H1 (cell line): Measurements from ENCODE around the gene SLC19A3. TPM values are rescaled to one million over a fixed set of nuclear protein-coding genes. Genes with fewer than 3 reads are reported as not detected.

ENCODE experiments used
- CTCF ChIA-PET: fragments of 300-600 bp; sonication (Branson Sonifier 250); formaldehyde crosslinking; loops from one replicate; lab custom pipeline; 2021; ENCODE audit not compliant: partially characterized antibody; lab: Charles Lee
- POLR2A ChIA-PET: fragments of 300-600 bp; sonication (Branson Sonifier 250); formaldehyde crosslinking; loops from one replicate; lab custom pipeline; 2021; ENCODE audit warnings: inconsistent platforms; ENCODE audit not compliant: partially characterized antibody; lab: Charles Lee
- DNase-seq, 2 experiments: peaks; one replicate each; pipeline versions ENCODE4 v3.0.0 to v3.0.0-alpha.2; 2010 to 2022; ENCODE audit warnings: low spot score in 2 of 2, low read depth in 1 of 2, mixed read lengths in 1 of 2
- FAIRE-seq: peaks from 2 replicates; lab custom pipeline; 2011; peaks lifted over from hg19 to GRCh38; lab: Jason Lieb, UNC
- H2AFZ ChIP-seq: 2 replicates; pipeline ENCODE4 v1.8.1; 2012; ENCODE audit warnings: low read length, inconsistent platforms
- H2AK5ac ChIP-seq: 2 replicates; pipeline ENCODE4 v1.6.1; 2013; ENCODE audit warnings: low read depth, low read length
- H2BK120ac ChIP-seq: replicated peaks from 2 replicates; pipeline ENCODE3; 2013; ENCODE audit warnings: low read depth, low read length, inconsistent platforms
- H2BK12ac ChIP-seq: 2 replicates; pipeline ENCODE4 v1.6.1; 2013; ENCODE audit warnings: low read depth, low read length
- H2BK15ac ChIP-seq: 2 replicates; pipeline ENCODE4 v1.6.1; 2013; ENCODE audit warnings: low read length
- H2BK20ac ChIP-seq: 2 replicates; pipeline ENCODE4 v1.6.1; 2013; ENCODE audit warnings: low read length
- H2BK5ac ChIP-seq: 2 replicates; pipeline ENCODE4 v1.6.1; 2013; ENCODE audit warnings: low read depth, low read length
- H3K14ac ChIP-seq: 2 replicates; pipeline ENCODE4 v1.6.1; 2013; ENCODE audit warnings: inconsistent platforms; ENCODE audit not compliant: insufficient read length
- H3K18ac ChIP-seq: 2 replicates; pipeline ENCODE4 v1.6.1; 2013; ENCODE audit warnings: low read length; ENCODE audit errors: extremely low read depth
- H3K23ac ChIP-seq: 2 replicates; pipeline ENCODE4 v1.6.1; 2013; ENCODE audit warnings: inconsistent platforms; ENCODE audit not compliant: insufficient read length
- H3K23me2 ChIP-seq: 2 replicates; pipeline ENCODE4 v1.6.1; 2013; ENCODE audit warnings: low read depth, low read length
- H3K27ac ChIP-seq: 2 replicates; pipeline ENCODE4 v1.6.1; 2011; ENCODE audit warnings: low read depth, low read length, inconsistent platforms
- H3K27me3 ChIP-seq, 4 experiments: replicated peaks in 1 of 4; 1 replicate in 1 of 4; 2 replicates in 3 of 4; pipeline versions ENCODE4 v1.6.1 to v1.8.1; 2011 to 2013; ENCODE audit warnings: low read length in 3 of 4, mild to moderate bottlenecking in 3 of 4, inconsistent platforms in 2 of 4, mixed read lengths in 2 of 4, moderate library complexity in 1 of 4; ENCODE audit not compliant: control insufficient read depth in 3 of 4, insufficient read depth in 3 of 4; ENCODE audit errors: extremely low read depth in 1 of 4
- H3K36me3 ChIP-seq, 4 experiments: 2 replicates each; pipeline versions ENCODE4 v1.6.1 to v1.8.1; 2011 to 2013; ENCODE audit warnings: mild to moderate bottlenecking in 4 of 4, low read length in 3 of 4, moderate library complexity in 2 of 4, control low read depth in 1 of 4, inconsistent platforms in 1 of 4; ENCODE audit not compliant: insufficient read depth in 4 of 4, control insufficient read depth in 2 of 4
- H3K4ac ChIP-seq: replicated peaks from 2 replicates; pipeline ENCODE3; 2013; ENCODE audit warnings: low read length, low read depth, mixed read lengths, inconsistent platforms; ENCODE audit not compliant: insufficient read length
- H3K4me1 ChIP-seq, 4 experiments: replicated peaks in 1 of 4; 1 replicate in 1 of 4; 2 replicates in 3 of 4; pipeline versions ENCODE4 v1.6.1 to v1.8.1; 2011 to 2013; ENCODE audit warnings: low read length in 3 of 4, inconsistent platforms in 2 of 4, mixed read lengths in 1 of 4; ENCODE audit not compliant: insufficient read depth in 4 of 4, control insufficient read depth in 3 of 4
- H3K4me2 ChIP-seq, 2 experiments: 2 replicates each; pipeline versions ENCODE4 v1.6.1 to v1.8.1; 2011 to 2013; ENCODE audit warnings: low read depth in 2 of 2, low read length in 2 of 2, control low read depth in 1 of 2, inconsistent platforms in 1 of 2, mild to moderate bottlenecking in 1 of 2; ENCODE audit not compliant: insufficient read depth in 1 of 2
- H3K4me3 ChIP-seq, 4 experiments: fragments of 200-600, 300-600 bp in 1 of 4; sonication (generic), shearing (Covaris generic), sonication (Bioruptor Twin) in 1 of 4; 2 replicates each; pipeline versions ENCODE4 v1.5.1 to v1.8.1; 2011 to 2016; ENCODE audit warnings: low read length in 4 of 4, low read depth in 3 of 4, control low read depth in 2 of 4, inconsistent platforms in 2 of 4, mild to moderate bottlenecking in 2 of 4, mixed read lengths in 1 of 4, moderate library complexity in 1 of 4; ENCODE audit not compliant: insufficient read depth in 2 of 4; ENCODE audit errors: extremely low read depth in 1 of 4
- H3K56ac ChIP-seq: replicated peaks from 2 replicates; pipeline ENCODE3; 2013; ENCODE audit warnings: low read depth, mild to moderate bottlenecking, mixed read lengths, low read length, inconsistent platforms; ENCODE audit not compliant: insufficient read length
- H3K79me1 ChIP-seq: 2 replicates; pipeline ENCODE4 v1.6.1; 2013; ENCODE audit warnings: low read depth, low read length, control low read depth
- H3K79me2 ChIP-seq, 2 experiments: 2 replicates each; pipeline versions ENCODE4 v1.6.1 to v1.8.1; 2012 to 2013; ENCODE audit warnings: low read length in 2 of 2, mild to moderate bottlenecking in 2 of 2, inconsistent platforms in 1 of 2; ENCODE audit not compliant: insufficient read depth in 2 of 2, control insufficient read depth in 1 of 2
- H3K9ac ChIP-seq, 4 experiments: replicated peaks in 1 of 4; 1 replicate in 1 of 4; 2 replicates in 3 of 4; pipeline versions ENCODE4 v1.6.1 to v1.8.1; 2011 to 2013; ENCODE audit warnings: low read depth in 3 of 4, low read length in 3 of 4, control low read depth in 2 of 4, mild to moderate bottlenecking in 2 of 4, moderate library complexity in 2 of 4, inconsistent platforms in 1 of 4; ENCODE audit errors: extremely low read depth in 1 of 4
- H3K9me3 ChIP-seq, 2 experiments: 2 replicates each; pipeline versions ENCODE4 v1.6.1 to v1.8.1; 2012 to 2013; ENCODE audit warnings: mild to moderate bottlenecking in 2 of 2, moderate library complexity in 2 of 2, control low read depth in 1 of 2, inconsistent platforms in 1 of 2, low read depth in 1 of 2, low read length in 1 of 2, mixed read lengths in 1 of 2; ENCODE audit not compliant: insufficient read depth in 2 of 2
- H4K20me1 ChIP-seq, 2 experiments: replicated peaks in 1 of 2; 2 replicates each; pipeline versions ENCODE3 to v1.8.1; 2011 to 2013; ENCODE audit warnings: inconsistent platforms in 2 of 2, low read length in 2 of 2, mild to moderate bottlenecking in 1 of 2; ENCODE audit not compliant: insufficient read depth in 2 of 2, control insufficient read depth in 1 of 2
- H4K5ac ChIP-seq: 2 replicates; pipeline ENCODE4 v1.6.1; 2013; ENCODE audit warnings: low read length, low read depth, mixed read lengths, inconsistent platforms; ENCODE audit not compliant: insufficient read length
- H4K8ac ChIP-seq: 2 replicates; pipeline ENCODE4 v1.8.0; 2013; ENCODE audit warnings: mild to moderate bottlenecking, moderate library complexity, low read length, inconsistent platforms; ENCODE audit not compliant: insufficient read depth; ENCODE audit errors: extremely low read depth
- H4K91ac ChIP-seq: replicated peaks from 2 replicates; pipeline ENCODE3; 2013; ENCODE audit warnings: low read length, mixed read lengths, inconsistent platforms; ENCODE audit not compliant: insufficient read length
- CBX5 ChIP-seq: fragments of 300-800, 300-1000 bp; sonication (generic); IDR thresholded peaks from 2 replicates; pipeline ENCODE4 v1.7.1; 2016; ENCODE audit warnings: antibody characterized with exemption, low read length, low read depth
- CTCF ChIP-seq, 3 experiments: IDR thresholded peaks; 1 replicate in 2 of 3; 2 replicates in 1 of 3; pipeline versions ENCODE4 v1.5.1 to v1.6.1; 2011; ENCODE audit warnings: low read length in 3 of 3, mild to moderate bottlenecking in 3 of 3, inconsistent platforms in 2 of 3, low read depth in 1 of 3, moderate library complexity in 1 of 3; ENCODE audit not compliant: insufficient read depth in 1 of 3; ENCODE audit errors: control extremely low read depth in 1 of 3
- EGR1 ChIP-seq: IDR thresholded peaks from 2 replicates; pipeline ENCODE4 v1.6.1; 2011; ENCODE audit warnings: low read depth, low read length, borderline replicate concordance
- EZH2 ChIP-seq: fragments of 200-600 bp; sonication (generic); IDR thresholded peaks from 2 replicates; pipeline ENCODE4 v1.7.1; 2012; ENCODE audit warnings: low read depth, mild to moderate bottlenecking, moderate library complexity, low read length, inconsistent platforms; ENCODE audit not compliant: severe bottlenecking
- JUN ChIP-seq: IDR thresholded peaks from 2 replicates; pipeline ENCODE4 v1.6.1; 2011; ENCODE audit warnings: low read depth, mild to moderate bottlenecking, improper control_type of control experiment, low read length
- SIX5 ChIP-seq: IDR thresholded peaks from 2 replicates; pipeline ENCODE4 v1.6.1; 2011; ENCODE audit warnings: mild to moderate bottlenecking, low read depth, low read length
- SRF ChIP-seq: IDR thresholded peaks from 2 replicates; pipeline ENCODE4 v1.6.1; 2011; ENCODE audit warnings: mild to moderate bottlenecking, low read depth, low read length, moderate library complexity
- TCF12 ChIP-seq: IDR thresholded peaks from 2 replicates; pipeline ENCODE4 v1.6.1; 2011; ENCODE audit warnings: low read depth, mild to moderate bottlenecking, low read length
- WGBS, 2 experiments: shearing (Covaris generic) in 1 of 2; methylation state at CpG; one replicate each; pipeline versions ENCODE4 v1.1.6 to v1.1.7; 2013 to 2015; ENCODE audit warnings: low lambda C conversion rate in 2 of 2, mixed read lengths in 2 of 2, inconsistent platforms in 1 of 2, low coverage in 1 of 2, missing lambda C conversion rate in 1 of 2; ENCODE audit not compliant: insufficient replicate concordance in 2 of 2, insufficient coverage in 1 of 2, insufficient read length in 1 of 2; ENCODE audit errors: extremely low coverage in 1 of 2, missing lambda C conversion rate in 1 of 2; 5-methylcytosine and 5-hydroxymethylcytosine counted together
- polyA plus RNA-seq, 7 experiments: library from polyadenylated mRNA; depleted of rRNA in 3 of 7; stranded (reverse) in 5 of 7; unstranded in 2 of 7; fragments of >200 nt in 5 of 7; fragments of 200-250 nt in 2 of 7; gene quantifications; 1 replicate in 5 of 7; 2 replicates in 1 of 7; 4 replicates in 1 of 7; pipeline versions ENCODE4 v1.2.1 to v1.2.3, GENCODE V29; 2011 to 2013; ENCODE audit warnings: missing spikeins in 2 of 7, mixed read lengths in 2 of 7
- total RNA-seq: library from RNA; stranded (reverse); fragmentation: NEBNext Ultra II Directional; extraction: Animal tissue kit (Norgen Biotek cat#: 25700); gene quantifications from 2 replicates; pipeline ENCODE4 v1.2.1, GENCODE V29; 2021

The SLC19A3 gene
- total and polyA plus RNA-seq, 2 of the 8 experiments (the other 6 are each of a cell fraction or from before 2014, with no cell fraction given): 7.0 to 9.8 TPM

GRCh38 chr2:227728035-227728434 is 10.2 kb upstream of the SLC19A3 start, which contains the start of gene SCYGR7:
Gene SCYGR7, plus strand, starts transcription at chr2:227728335. Its CDS starts 0 bp downstream, at chr2:227728335.
- Histone ChIP-seq H3K36me3 (no peaks in the 10 kb centered on the region), H3K4me1 (no peaks in the 10 kb centered on the region), H3K9ac (no peak within 1 kb of the TSS), H3K27ac (no peak within 1 kb of the TSS), H3K79me1 (no peaks in the 10 kb centered on the region), H2AK5ac (no peak within 1 kb of the TSS), H2BK20ac (no peak within 1 kb of the TSS), H3K18ac (no peak within 1 kb of the TSS), H3K4me2 (no peak within 1 kb of the TSS), H2BK5ac (no peak within 1 kb of the TSS), H2BK15ac (no peak within 1 kb of the TSS), H2AFZ (no peak within 1 kb of the TSS), H4K91ac (no peak within 1 kb of the TSS), H2BK12ac (no peak within 1 kb of the TSS), H4K20me1 (no peaks in the 10 kb centered on the region), H3K27me3 (no peaks in the 10 kb centered on the region), H3K4ac (no peak within 1 kb of the TSS), H3K79me2 (no peaks in the 10 kb centered on the region), H2BK120ac (no peak within 1 kb of the TSS), H4K5ac (no peak within 1 kb of the TSS), H3K23me2 (no peaks in the 10 kb centered on the region), H3K56ac (no peak within 1 kb of the TSS), H3K4me3 (no peak within 1 kb of the TSS), H4K8ac (no peak within 1 kb of the TSS), H3K9me3 (no peaks in the 10 kb centered on the region), H3K14ac (no peak within 1 kb of the TSS), H3K23ac (no peak within 1 kb of the TSS)
- ChIA-PET POLR2A (no interaction called here), CTCF (interaction anchor here (1.8 kb wide), 1 partner anchor 70 kb away, joined by 4 read pairs; no protein-coding TSS in a partner anchor)
- DNase-seq (no peak), FAIRE-seq (no peak)
- WGBS, 2 experiments: 93% methylated on average over 5 of the region's 5 CpGs; no CpG with 5 or more reads in 1 of the 2 experiments
- TF ChIP-seq CBX5 (no peak), JUN (no peak), EGR1 (no peak), CTCF (IDR thresholded peaks at IDR 0.05; ENCODE audit: control extremely low read depth in 1 of 3, insufficient read depth in 1 of 3, low read depth in 1 of 3, low read length in 3 of 3) (no peak), SIX5 (no peak), SRF (no peak), EZH2 (no peak), TCF12 (no peak)
